HL-60/S4 treated with retinoic acid at 250 ng/mL for 4 days and 3 days (cell line): ENCODE data around the gene SUCLG1.

Experiments
- in situ Hi-C: fragments of 300-500 bp; cut with MboI; formaldehyde crosslinking; loops from 2 replicates; pipeline ENCODE4 v1.7.0; 2022; ENCODE audit warnings: low sequenced_read_pairs

The SUCLG1 gene

GRCh38 chr2:84459018-84459943, at the start of gene SUCLG1:
Gene SUCLG1 (minus strand): TSS chr2:84459280. CDS start chr2:84459269, 11 bp downstream.
- in situ Hi-C loops: no loop called here

GRCh38 chr2:84498150-84498799, 39.2 kb upstream of the SUCLG1 start:
- in situ Hi-C loops: loop anchor here (10.0 to 25.0 kb wide), 2 partner anchors 377 to 764 kb away; no protein-coding TSS in a partner anchor

GRCh38 chr2:84497285-84497684, 38.2 kb upstream of the SUCLG1 start:
- in situ Hi-C loops: loop anchor here (10.0 to 25.0 kb wide), 2 partner anchors 378 to 765 kb away; no protein-coding TSS in a partner anchor

- in situ Hi-C loops: loop anchor here (10.0 to 25.0 kb wide), 2 partner anchors 378 to 766 kb away; no protein-coding TSS in a partner anchor
Measured at GRCh38 chr2:84496386-84496785, 37.3 kb upstream of the SUCLG1 start.

GRCh38 chr2:84495539-84496146, 36.6 kb upstream of the SUCLG1 start:
- in situ Hi-C loops: loop anchor here (10.0 to 25.0 kb wide), 2 partner anchors 379 to 767 kb away; no protein-coding TSS in a partner anchor

GRCh38 chr2:84494070-84494469, 35.0 kb upstream of the SUCLG1 start:
- in situ Hi-C loops: loop anchor here (10.0 to 25.0 kb wide), 2 partner anchors 381 to 768 kb away; no protein-coding TSS in a partner anchor

GRCh38 chr2:84493514-84493913, 34.4 kb upstream of the SUCLG1 start:
- in situ Hi-C loops: loop anchor here (10.0 to 25.0 kb wide), 2 partner anchors 381 to 769 kb away; no protein-coding TSS in a partner anchor

GRCh38 chr2:84492571-84492970, 33.5 kb upstream of the SUCLG1 start:
- in situ Hi-C loops: loop anchor here (10.0 to 25.0 kb wide), 2 partner anchors 382 to 770 kb away; no protein-coding TSS in a partner anchor

- in situ Hi-C loops: loop anchor here (10.0 to 25.0 kb wide), 2 partner anchors 383 to 771 kb away; no protein-coding TSS in a partner anchor
Measured at GRCh38 chr2:84491741-84492140, 32.7 kb upstream of the SUCLG1 start.

- in situ Hi-C loops: loop anchor here (10.0 to 25.0 kb wide), 2 partner anchors 384 to 771 kb away; no protein-coding TSS in a partner anchor
Measured at GRCh38 chr2:84491256-84491655, 32.2 kb upstream of the SUCLG1 start.

GRCh38 chr2:84487298-84487996, 28.4 kb upstream of the SUCLG1 start:
- in situ Hi-C loops: loop anchor here (25.0 kb wide), 1 partner anchor 775 kb away; no protein-coding TSS in a partner anchor

- in situ Hi-C loops: loop anchor here (25.0 kb wide), 1 partner anchor 776 kb away; no protein-coding TSS in a partner anchor
Measured at GRCh38 chr2:84486441-84487115, 27.5 kb upstream of the SUCLG1 start.

GRCh38 chr2:84483320-84483719, 24.2 kb upstream of the SUCLG1 start:
- in situ Hi-C loops: loop anchor here (25.0 kb wide), 1 partner anchor 779 kb away; no protein-coding TSS in a partner anchor

GRCh38 chr2:84482603-84483002, 23.5 kb upstream of the SUCLG1 start:
- in situ Hi-C loops: loop anchor here (25.0 kb wide), 1 partner anchor 780 kb away; no protein-coding TSS in a partner anchor

- in situ Hi-C loops: loop anchor here (25.0 kb wide), 1 partner anchor 781 kb away; no protein-coding TSS in a partner anchor
Measured at GRCh38 chr2:84481702-84482101, 22.6 kb upstream of the SUCLG1 start.

- in situ Hi-C loops: loop anchor here (25.0 kb wide), 1 partner anchor 783 kb away; no protein-coding TSS in a partner anchor
Measured at GRCh38 chr2:84478867-84479266, 19.8 kb upstream of the SUCLG1 start.

GRCh38 chr2:84477886-84478285, 18.8 kb upstream of the SUCLG1 start:
- in situ Hi-C loops: loop anchor here (25.0 kb wide), 1 partner anchor 784 kb away; no protein-coding TSS in a partner anchor

- in situ Hi-C loops: no loop called here
Measured at GRCh38 chr2:84474176-84474575, 15.1 kb upstream of the SUCLG1 start.
